ENCODE results near the gene TUSC2.

Gene TUSC2

DNA sequence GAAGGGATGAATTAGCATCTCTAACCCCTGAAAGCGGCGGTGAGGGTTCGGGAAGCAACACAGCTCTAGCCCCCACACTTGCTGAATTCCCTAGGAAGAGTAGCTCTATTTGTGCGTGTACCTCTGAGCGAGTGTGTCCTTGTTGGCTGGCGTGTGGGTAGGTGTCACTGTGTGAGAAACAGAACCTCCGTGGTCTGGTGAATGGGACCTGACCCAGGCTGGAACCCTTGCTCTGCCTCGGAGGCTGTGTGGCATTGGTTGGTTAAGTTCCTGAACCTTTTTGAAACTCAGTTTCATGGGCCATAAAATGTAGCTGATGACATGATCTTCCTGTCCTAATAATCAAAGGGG, 31.7 kb upstream of the TUSC2 start:
- no peaks in the 10 kb centered on the region for H4K20me1 ChIP-seq (ENCODE audit: insufficient read depth)
- no peak overlapping the region for H3K27ac ChIP-seq
- peaks cover 15% of the 10 kb centered on the region for H3K4me1 ChIP-seq (ENCODE audit: low read depth, poor library complexity, severe bottlenecking)
- H3K36me3 ChIP-seq (ENCODE audit: insufficient read depth) = no peaks in the 10 kb centered on the region
- H3K4me3 ChIP-seq (IDR thresholded peaks at IDR 0.05; ENCODE audit: insufficient read depth, low read depth, low read length) = no peak overlapping the region
- H3K4me2 ChIP-seq = peak overlapping the region; percentile 67
- H2AFZ ChIP-seq (ENCODE audit: low read depth) = peak overlapping the region; percentile 53; the same call in 1 of the 2 replicates
- peaks cover 24% of the 10 kb centered on the region; the same call in 1 of the 2 replicates for H3K79me2 ChIP-seq (ENCODE audit: insufficient read depth, low read depth)
- no peaks in the 10 kb centered on the region for H3K27me3 ChIP-seq (ENCODE audit: insufficient read depth, low read depth)
- peak overlapping the region; percentile 66; the same call in 1 of the 2 replicates for H3K9ac ChIP-seq
- no peak for TF ChIP-seq CTCF (conservative IDR thresholded peaks at IDR 0.05; ENCODE audit: low read depth, low read length)

- H3K4me1 ChIP-seq (ENCODE audit: low read depth, poor library complexity, severe bottlenecking) = peaks cover 15% of the 10 kb centered on the region
- peak within 1 kb of the TSS; percentile 67 for H3K4me2 ChIP-seq
- no peaks in the 10 kb centered on the region for H4K20me1 ChIP-seq (ENCODE audit: insufficient read depth)
- H3K4me3 ChIP-seq (IDR thresholded peaks at IDR 0.05; ENCODE audit: insufficient read depth, low read depth, low read length) = no peak within 1 kb of the TSS
- peaks cover 24% of the 10 kb centered on the region; the same call in 1 of the 2 replicates for H3K79me2 ChIP-seq (ENCODE audit: insufficient read depth, low read depth)
- no peaks in the 10 kb centered on the region for H3K27me3 ChIP-seq (ENCODE audit: insufficient read depth, low read depth)
- peak within 1 kb of the TSS; percentile 53; the same call in 1 of the 2 replicates for H2AFZ ChIP-seq (ENCODE audit: low read depth)
- H3K27ac ChIP-seq = no peak within 1 kb of the TSS
- TF ChIP-seq CTCF (conservative IDR thresholded peaks at IDR 0.05; ENCODE audit: low read depth, low read length) = no peak
- no peaks in the 10 kb centered on the region for H3K36me3 ChIP-seq (ENCODE audit: insufficient read depth)
- peak within 1 kb of the TSS; percentile 66; the same call in 1 of the 2 replicates for H3K9ac ChIP-seq
These were observed 31.1 kb upstream of the TUSC2 start, which contains the start of gene TMEM115 for GRCh38 chr3:50358911-50359759. Gene TMEM115, minus strand, starts transcription at chr3:50359521. Its CDS starts 458 bp downstream, at chr3:50359063.

GRCh38 chr3:50358355-50358910, 30.4 kb upstream of the TUSC2 start:
- H4K20me1 ChIP-seq (ENCODE audit: insufficient read depth) = no peaks in the 10 kb centered on the region
- peaks cover 15% of the 10 kb centered on the region for H3K4me1 ChIP-seq (ENCODE audit: low read depth, poor library complexity, severe bottlenecking)
- H3K4me2 ChIP-seq = peak overlapping the region; percentile 57
- H3K27me3 ChIP-seq (ENCODE audit: insufficient read depth, low read depth) = no peaks in the 10 kb centered on the region
- H3K36me3 ChIP-seq (ENCODE audit: insufficient read depth) = no peaks in the 10 kb centered on the region
- H2AFZ ChIP-seq (ENCODE audit: low read depth) = no peak overlapping the region
- no peak for TF ChIP-seq CTCF (conservative IDR thresholded peaks at IDR 0.05; ENCODE audit: low read depth, low read length)
- peak overlapping the region; percentile 66; the same call in 1 of the 2 replicates for H3K9ac ChIP-seq
- no peak overlapping the region for H3K27ac ChIP-seq
- peak overlapping the region; percentile 2 for H3K4me3 ChIP-seq (IDR thresholded peaks at IDR 0.05; ENCODE audit: insufficient read depth, low read depth, low read length)
- peaks cover 24% of the 10 kb centered on the region; the same call in 1 of the 2 replicates for H3K79me2 ChIP-seq (ENCODE audit: insufficient read depth, low read depth)

- Histone ChIP-seq H3K27me3 (ENCODE audit: insufficient read depth, low read depth) (no peaks in the 10 kb centered on the region), H2AFZ (ENCODE audit: low read depth) (no peak overlapping the region), H3K36me3 (ENCODE audit: insufficient read depth) (no peaks in the 10 kb centered on the region), H4K20me1 (ENCODE audit: insufficient read depth) (no peaks in the 10 kb centered on the region), H3K4me3 (IDR thresholded peaks at IDR 0.05; ENCODE audit: insufficient read depth, low read depth, low read length) (peak overlapping the region; percentile 4), H3K4me2 (peak overlapping the region; percentile 57), H3K9ac (no peak overlapping the region; the same call in 1 of the 2 replicates), H3K27ac (no peak overlapping the region), H3K79me2 (ENCODE audit: insufficient read depth, low read depth) (peaks cover 24% of the 10 kb centered on the region; the same call in 1 of the 2 replicates), H3K4me1 (ENCODE audit: low read depth, poor library complexity, severe bottlenecking) (peaks cover 15% of the 10 kb centered on the region)
- TF ChIP-seq CTCF (conservative IDR thresholded peaks at IDR 0.05; ENCODE audit: low read depth, low read length) = no peak
These were observed 29.5 kb upstream of the TUSC2 start for GRCh38 chr3:50357481-50357880.
